Activated T-cell treated with anti-CD3 and anti-CD28 coated beads, Interleukin-2, amount 50 U/mL, for 4 hours (primary cell): Measurements from ENCODE around the gene CKS1B. TPM values are rescaled to one million over a fixed set of nuclear protein-coding genes. Genes with fewer than 3 reads are reported as not detected.

Source experiments
- ATAC-seq, 2 donors: fragments of 200-7000 bp; cut with Tn5 transposase; one replicate each; pipeline ENCODE4 v1.10.0; 2021
- DNase-seq: peaks from one replicate; pipeline ENCODE4 v3.0.0-alpha.2; 2020
- H3K27me3 Mint-ChIP-seq: one replicate; pipeline ENCODE4 v1.8.0; 2021; ENCODE audit warnings: low read depth, mixed read lengths
- H3K36me3 Mint-ChIP-seq: one replicate; pipeline ENCODE4 v1.8.0; 2022; ENCODE audit warnings: mixed read lengths; ENCODE audit not compliant: insufficient read depth
- H3K4me1 Mint-ChIP-seq: one replicate; pipeline ENCODE4 v1.8.0; 2021; ENCODE audit warnings: low read depth, mixed read lengths
- H3K4me3 Mint-ChIP-seq: one replicate; pipeline ENCODE4 v1.8.0; 2021; ENCODE audit warnings: mild to moderate bottlenecking, moderate library complexity, mixed read lengths
- H3K9me3 Mint-ChIP-seq: one replicate; pipeline ENCODE4 v1.8.0; 2021; ENCODE audit warnings: mixed read lengths
- total RNA-seq, 3 donors: library from RNA; stranded (reverse); gene quantifications; one replicate each; pipeline ENCODE4 v1.2.1, GENCODE V29; 2021

CKS1B gene
- total RNA-seq, 3 donors from 2014 or later = 61.5 to 78.5 (median 76.7) TPM

DNA sequence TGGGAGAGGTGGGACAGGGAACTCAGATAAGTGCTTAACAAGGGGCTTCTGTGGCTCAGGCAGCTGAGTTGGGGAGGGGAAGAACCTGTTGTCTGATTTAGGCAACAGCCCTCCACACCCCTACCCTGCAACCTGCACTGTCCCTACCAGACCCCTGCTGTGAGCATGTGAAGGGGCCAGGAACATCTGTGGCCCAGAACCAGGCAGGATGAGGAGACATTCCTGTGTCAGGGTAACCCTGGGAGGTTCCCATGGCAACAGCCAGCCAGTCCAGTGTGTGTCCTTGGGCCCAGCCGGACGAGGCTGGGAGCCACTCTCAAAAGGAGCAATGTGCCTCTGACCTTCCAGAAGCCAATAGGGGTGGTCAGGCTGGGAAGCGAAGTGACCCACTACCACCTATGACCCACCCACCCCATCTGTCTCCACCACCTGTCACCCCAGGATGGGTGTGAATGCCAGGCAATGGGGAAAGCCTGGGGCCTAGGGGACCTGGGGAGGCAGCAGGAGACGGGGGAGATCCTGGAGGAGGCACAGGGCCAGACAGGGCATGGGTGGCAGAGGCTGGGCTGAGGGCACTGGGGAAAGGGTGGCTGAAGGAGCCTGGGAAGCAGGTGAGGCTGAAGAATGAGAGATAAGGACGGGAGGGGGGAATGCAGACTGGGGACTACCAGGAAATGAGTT is 33.0 kb upstream of the CKS1B start:
- ATAC-seq (no peak), DNase-seq (no peak)
- no peaks in the 10 kb centered on the region for H3K27me3 Mint-ChIP-seq
- no peaks in the 10 kb centered on the region for H3K9me3 Mint-ChIP-seq
- no peak overlapping the region for H3K4me3 Mint-ChIP-seq
- peaks cover 66% of the 10 kb centered on the region for H3K4me1 Mint-ChIP-seq
- H3K36me3 Mint-ChIP-seq = peaks cover 4% of the 10 kb centered on the region

DNA sequence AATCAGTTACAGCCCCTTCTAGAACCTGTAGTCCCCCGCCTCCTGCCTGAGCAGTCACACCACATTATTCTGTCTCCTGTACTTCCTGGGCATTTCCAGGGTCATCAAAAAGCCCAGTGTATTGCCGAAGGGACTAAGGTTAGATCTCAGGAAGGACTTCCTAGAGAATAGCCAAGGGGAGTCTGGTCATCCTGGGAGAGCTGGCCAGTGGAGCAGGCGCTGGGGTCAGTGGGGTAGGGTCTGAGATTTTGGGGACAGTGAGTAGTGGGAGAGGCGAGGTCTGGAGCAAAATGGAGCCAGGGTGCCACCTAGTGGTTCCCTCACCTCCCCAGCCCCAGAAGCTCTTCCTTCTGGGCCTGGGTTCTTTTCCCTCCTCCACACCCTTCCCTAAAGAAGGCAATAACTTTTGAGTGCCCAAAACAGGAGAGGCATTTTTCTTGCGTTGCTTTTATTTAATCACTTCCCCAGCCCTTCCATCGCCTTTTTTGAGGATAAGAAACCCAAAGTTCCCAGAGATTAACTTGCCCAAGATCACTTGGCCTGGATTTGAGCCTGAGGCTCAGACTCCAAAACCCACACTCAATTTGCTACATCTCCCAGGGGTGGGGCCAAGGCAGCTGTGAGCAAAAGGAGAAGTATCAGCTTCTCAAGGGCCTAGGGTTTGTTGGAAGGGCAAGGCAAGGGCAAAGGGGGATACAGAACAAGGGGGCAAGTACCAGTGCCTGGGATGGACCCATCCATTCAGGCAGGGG is 30.7 kb upstream of the CKS1B start:
- Mint-ChIP-seq H3K9me3 (no peaks in the 10 kb centered on the region), H3K4me3 (no peak overlapping the region), H3K27me3 (no peaks in the 10 kb centered on the region), H3K36me3 (peaks cover 11% of the 10 kb centered on the region), H3K4me1 (peaks cover 54% of the 10 kb centered on the region)
- DNase-seq = peak; percentile 26
- peak; percentile 45 to 57 for ATAC-seq

DNA sequence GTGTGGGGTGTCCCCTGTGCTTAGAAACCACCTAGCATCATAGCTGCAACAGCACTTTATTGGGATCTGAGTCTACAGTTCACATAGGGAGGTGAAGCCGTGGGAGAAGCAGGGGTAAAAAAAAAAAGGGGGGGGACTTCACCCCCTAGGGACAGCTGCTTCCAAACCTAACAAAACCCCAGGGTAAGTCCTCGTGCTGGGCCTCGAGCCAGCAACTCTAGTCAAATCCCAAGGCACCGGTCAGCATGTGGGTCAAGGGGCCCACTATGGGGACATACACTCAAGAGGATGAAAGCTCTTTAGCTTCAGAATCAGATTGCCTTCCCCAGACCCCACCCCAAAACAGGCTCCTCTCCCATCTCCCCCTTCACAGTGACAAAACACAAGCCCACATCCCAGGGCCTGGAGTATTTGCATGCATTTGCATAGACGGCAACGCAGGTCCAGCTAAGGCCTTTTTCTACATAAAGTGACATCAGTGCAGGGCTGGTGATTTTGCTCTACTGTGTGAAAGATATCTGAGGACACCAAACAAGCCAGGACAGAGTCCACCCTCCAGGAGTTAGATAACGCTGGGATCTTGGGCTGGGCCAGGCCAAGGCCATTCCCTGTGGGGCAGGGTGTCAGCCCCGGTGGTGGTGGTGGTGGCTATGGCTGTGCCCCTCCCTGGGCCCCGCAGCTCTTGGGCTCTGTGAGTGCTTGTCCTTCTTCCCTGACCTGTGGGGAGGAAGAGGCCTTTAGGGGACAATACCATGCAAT is 29.9 kb upstream of the CKS1B start:
- Mint-ChIP-seq H3K4me3 (no peak overlapping the region), H3K9me3 (no peaks in the 10 kb centered on the region), H3K27me3 (no peaks in the 10 kb centered on the region), H3K4me1 (peaks cover 52% of the 10 kb centered on the region), H3K36me3 (peaks cover 12% of the 10 kb centered on the region)
- DNase-seq = no peak
- ATAC-seq = no peak

DNA sequence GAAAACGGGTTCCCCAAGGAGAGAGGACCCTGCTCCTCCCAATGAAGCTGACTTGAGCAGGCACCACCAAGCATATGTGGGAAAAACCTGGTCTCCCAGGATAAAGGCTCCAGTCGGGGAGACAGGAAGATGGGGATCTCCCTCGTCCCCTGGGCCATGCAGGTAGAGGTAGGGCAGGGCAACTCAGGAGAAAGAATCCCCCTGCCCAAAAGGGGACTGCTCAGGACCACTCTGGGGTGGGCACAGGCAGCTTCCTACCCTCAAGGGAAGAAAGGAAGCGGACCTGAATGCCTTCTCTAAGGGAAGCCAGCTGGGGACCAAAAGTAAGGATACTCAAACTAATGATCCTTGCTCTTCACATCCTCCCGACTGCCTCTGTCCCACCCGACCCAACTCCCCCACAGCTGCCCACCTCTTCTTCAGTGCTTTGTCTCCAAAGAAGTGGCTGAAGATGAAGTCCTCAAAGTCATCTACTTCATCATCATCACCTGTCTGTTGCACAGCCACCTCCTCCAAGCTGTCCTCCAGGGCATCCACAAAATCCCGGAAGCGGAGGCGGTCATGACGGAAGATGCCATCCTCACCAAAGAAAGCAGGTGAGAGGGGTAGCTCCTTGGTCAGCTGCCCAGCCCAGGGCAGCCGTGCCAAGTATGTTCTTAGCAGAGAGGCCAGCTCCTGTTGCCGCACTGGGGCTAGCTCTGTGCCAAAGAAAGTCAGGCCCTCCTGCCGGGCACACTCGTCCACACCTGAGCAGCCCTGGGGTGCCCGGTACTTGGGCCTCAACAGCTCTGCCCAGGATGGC is 29.1 kb upstream of the CKS1B start:
- ATAC-seq (no peak), DNase-seq (no peak)
- Mint-ChIP-seq H3K4me3 (no peak overlapping the region), H3K36me3 (peaks cover 12% of the 10 kb centered on the region), H3K27me3 (no peaks in the 10 kb centered on the region), H3K4me1 (peaks cover 48% of the 10 kb centered on the region), H3K9me3 (no peaks in the 10 kb centered on the region)

DNA sequence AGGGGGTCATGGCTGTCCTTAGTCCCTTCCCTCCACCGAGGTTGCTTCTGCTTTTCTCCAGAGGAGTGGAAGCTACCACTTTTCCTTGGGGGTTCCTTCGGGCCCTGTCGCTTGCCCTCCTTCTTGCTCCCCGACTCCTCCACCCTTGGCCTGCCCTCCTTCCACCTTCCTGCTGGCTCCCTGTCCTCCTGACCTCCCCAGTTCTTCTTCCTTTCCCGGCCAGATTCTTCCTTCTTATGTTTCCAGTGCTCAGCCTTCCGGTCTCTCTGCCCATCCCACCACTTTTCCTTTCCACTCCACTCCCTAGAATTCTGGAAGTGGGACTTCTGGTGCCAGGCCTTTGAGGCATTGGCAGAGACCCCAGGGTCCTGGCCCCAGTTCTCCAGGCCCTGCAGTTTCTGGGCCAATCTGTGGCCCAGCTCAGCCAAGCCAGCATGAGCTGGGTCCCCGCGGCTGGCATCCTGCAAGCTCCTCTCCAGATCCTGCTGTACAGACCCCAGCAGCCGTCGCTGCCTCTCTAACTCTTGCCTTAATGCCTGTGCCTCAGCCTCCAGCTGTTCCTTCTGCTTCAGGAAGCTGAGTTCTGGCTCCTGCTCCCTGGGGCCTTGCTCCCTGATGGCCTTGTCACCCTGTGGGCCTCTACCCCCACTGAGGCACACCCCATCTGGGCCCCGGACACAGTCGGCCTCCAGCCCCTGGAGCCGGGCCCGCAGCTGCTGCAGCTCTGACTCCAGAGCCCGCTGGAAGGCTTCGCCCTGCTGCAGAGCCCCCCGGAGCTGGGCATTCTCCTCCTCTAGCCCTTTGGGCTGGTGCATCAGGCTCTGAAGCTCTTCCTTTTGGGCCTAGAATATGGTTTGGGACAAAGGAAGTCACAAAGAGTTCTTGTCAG is 28.3 kb upstream of the CKS1B start:
- ATAC-seq (no peak), DNase-seq (no peak)
- Mint-ChIP-seq H3K4me3 (no peak overlapping the region), H3K4me1 (peaks cover 48% of the 10 kb centered on the region), H3K36me3 (peaks cover 18% of the 10 kb centered on the region), H3K27me3 (no peaks in the 10 kb centered on the region), H3K9me3 (no peaks in the 10 kb centered on the region)

DNA sequence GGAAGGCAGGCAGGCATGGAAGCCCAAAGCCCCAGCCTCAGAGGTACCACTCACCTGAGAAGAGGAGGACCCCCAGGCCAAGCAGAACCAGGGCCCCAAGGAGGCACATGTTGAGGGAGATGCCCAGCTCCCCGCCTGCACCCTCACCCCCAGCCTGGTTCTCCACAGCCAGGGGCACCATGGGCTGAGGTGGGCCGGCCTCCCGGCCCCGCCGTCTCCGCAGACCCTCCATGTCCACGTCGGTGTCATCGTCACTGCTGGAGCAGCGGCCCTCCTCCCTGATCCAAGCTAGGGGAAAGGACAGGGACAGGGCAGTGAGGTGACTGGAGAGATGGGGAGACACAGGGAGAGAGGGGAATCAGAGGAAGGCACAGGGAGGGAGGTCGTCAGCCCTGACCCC is 26.4 kb upstream of the CKS1B start:
- no peak overlapping the region for H3K4me3 Mint-ChIP-seq

DNA sequence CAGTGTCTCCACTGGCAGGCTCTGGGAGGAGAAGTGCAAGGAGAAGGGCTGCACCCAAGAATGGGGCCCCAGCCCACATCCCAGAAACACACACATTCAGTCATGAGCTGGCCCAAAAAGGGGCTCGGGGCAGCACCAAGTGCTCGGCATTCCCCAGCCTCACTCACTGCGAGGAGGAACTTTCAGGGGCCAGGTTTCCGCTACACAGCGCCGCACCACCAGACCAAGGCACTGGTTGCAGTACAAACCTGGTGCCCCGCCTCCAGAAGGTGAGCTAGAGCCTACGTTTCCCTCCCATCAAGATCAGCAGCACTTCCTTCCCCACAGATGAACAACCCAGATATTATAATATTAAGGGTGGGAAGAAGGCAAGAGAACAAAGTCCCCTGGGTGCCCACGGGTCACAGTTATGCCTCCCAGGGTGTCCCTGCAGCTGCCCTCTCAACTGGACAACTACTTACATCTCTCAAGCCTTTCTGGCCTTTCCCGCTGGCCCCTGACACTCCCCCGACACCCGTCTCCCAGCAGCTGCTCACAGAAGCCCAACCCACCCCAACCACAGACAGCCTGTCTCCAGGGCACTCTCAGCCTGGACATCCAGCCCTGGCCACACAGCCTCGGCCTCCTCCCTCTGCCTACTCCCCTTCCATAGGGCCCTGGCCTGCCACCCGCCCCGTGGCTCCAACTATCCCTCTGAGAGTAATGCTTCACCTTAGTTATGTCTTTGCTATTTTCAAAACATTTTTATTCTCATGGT is 22.4 kb upstream of the CKS1B start:
- peaks cover 75% of the 10 kb centered on the region for H3K4me1 Mint-ChIP-seq
- no peaks in the 10 kb centered on the region for H3K9me3 Mint-ChIP-seq
- no peaks in the 10 kb centered on the region for H3K27me3 Mint-ChIP-seq
- peak overlapping the region; percentile 86 for H3K4me3 Mint-ChIP-seq
- peak; percentile 54 for DNase-seq
- peaks cover 14% of the 10 kb centered on the region for H3K36me3 Mint-ChIP-seq
- ATAC-seq = peak; percentile 50 to 59

More for the DNA sequence above, 26.4 kb upstream of the CKS1B start:
- no peak for ATAC-seq
- Mint-ChIP-seq H3K36me3 (peaks cover 21% of the 10 kb centered on the region), H3K9me3 (no peaks in the 10 kb centered on the region), H3K27me3 (no peaks in the 10 kb centered on the region), H3K4me1 (peaks cover 50% of the 10 kb centered on the region)
- DNase-seq = no peak

DNA sequence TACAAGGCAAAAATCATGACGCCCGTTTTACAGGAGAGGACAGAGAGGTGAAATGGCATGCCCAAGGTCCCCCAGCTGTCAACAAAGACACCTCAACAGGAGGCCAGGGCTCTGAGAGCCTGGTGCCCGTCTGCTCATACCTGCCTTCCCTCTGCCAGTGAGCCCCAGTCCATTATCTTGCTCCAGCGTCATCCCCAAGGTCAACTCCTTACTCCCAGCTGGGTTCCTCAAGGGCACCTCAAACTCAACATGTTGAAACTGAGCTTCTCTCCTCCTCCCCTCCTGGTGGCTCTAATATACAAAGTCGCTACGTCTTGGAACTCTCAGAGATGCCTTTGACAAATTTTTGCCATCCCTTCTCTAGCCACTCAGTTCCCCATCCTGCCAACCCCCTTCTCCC is 21.8 kb upstream of the CKS1B start:
- Mint-ChIP-seq H3K4me1 (peaks cover 80% of the 10 kb centered on the region), H3K27me3 (no peaks in the 10 kb centered on the region), H3K36me3 (peaks cover 14% of the 10 kb centered on the region), H3K9me3 (no peaks in the 10 kb centered on the region), H3K4me3 (peak overlapping the region; percentile 86)
- ATAC-seq (no peak), DNase-seq (no peak)

DNA sequence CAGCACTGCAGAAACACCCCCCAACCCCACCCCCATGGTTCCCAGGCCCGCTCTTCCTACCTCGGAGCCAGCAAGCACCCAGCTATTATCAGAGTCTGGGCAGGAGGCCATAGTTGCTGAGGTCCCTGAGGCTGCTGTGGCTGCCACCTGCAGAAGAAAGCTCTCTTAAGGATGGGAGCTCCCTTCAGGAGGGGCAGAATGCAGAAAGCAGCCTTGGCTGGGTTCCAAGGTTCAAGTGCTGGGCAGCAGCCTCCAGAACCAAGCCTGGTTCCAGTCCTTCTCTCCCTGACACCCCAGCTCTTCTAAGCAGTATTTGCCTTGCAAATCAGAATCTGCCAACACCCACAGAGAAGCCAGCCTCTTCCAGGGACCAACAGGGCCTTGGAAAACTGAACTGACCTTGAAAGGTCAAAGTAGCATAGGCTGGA is 20.9 kb upstream of the CKS1B start:
- Mint-ChIP-seq H3K27me3 (no peaks in the 10 kb centered on the region), H3K36me3 (peaks cover 12% of the 10 kb centered on the region), H3K4me1 (peaks cover 81% of the 10 kb centered on the region), H3K4me3 (peak overlapping the region; percentile 86), H3K9me3 (no peaks in the 10 kb centered on the region)
- ATAC-seq = no peak
- no peak for DNase-seq

DNA sequence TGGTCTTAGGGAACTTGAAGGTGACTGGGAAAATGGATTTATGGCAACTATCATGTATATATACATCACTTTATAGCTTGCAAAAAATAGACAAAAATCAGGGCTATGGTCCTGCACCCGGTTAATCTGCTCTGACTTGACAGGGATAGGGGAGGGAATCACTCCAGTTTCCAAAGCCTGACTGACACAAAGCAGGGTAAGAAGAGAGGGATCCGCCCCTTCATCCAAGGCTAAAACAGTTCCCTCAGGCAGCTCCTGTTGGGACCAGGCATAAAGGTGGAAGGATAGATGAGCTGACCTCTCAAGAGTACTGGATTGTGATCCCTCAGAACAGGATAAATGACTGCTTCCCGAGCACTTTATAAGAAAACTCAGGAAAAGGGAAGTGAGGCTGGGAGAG is 19.9 kb upstream of the CKS1B start:
- ATAC-seq = no peak
- H3K4me1 Mint-ChIP-seq = peaks cover 77% of the 10 kb centered on the region
- peak overlapping the region; percentile 86 for H3K4me3 Mint-ChIP-seq
- H3K9me3 Mint-ChIP-seq = no peaks in the 10 kb centered on the region
- H3K36me3 Mint-ChIP-seq = peaks cover 9% of the 10 kb centered on the region
- no peak for DNase-seq
- no peaks in the 10 kb centered on the region for H3K27me3 Mint-ChIP-seq

DNA sequence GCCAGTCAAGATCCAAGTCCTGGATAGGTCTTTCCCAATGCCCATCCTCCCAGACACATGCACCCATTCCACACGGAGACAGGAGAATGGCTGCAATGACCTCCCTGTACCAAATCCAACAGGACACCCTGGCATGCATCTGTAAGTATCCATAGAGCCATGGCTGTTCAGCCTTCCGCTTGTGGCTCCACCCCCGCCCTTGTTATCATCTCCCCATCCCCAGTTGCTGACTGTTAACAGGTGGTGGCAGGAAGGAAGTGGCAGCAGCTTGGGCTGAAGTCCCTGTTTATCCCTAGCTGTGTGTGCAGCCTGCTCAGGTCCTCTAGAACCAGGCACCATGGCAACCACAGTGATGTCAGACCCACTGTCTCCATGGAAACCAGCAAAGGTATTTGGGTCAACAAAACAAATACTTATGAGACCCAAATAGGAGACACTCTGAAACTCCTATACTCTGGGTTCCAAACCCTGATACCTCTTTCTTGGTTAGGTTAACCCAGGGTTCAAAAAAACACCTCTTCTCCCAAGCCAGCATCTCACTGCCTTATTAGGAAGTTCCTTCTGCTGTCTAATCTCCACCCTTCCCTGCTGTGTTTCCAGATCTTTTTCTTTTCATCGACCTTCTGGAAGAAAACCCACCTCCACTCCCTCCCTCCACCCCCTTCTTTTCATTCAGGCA is 19.3 kb upstream of the CKS1B start:
- DNase-seq = peak; percentile 73

More for the DNA sequence above, 19.3 kb upstream of the CKS1B start:
- Mint-ChIP-seq H3K9me3 (no peaks in the 10 kb centered on the region), H3K4me3 (peak overlapping the region; percentile 86), H3K36me3 (peaks cover 11% of the 10 kb centered on the region), H3K27me3 (no peaks in the 10 kb centered on the region), H3K4me1 (peaks cover 77% of the 10 kb centered on the region)
- peak; percentile 70 to 73 for ATAC-seq
